ENCODE results near the gene FBXL16.

The FBXL16 gene

DNA sequence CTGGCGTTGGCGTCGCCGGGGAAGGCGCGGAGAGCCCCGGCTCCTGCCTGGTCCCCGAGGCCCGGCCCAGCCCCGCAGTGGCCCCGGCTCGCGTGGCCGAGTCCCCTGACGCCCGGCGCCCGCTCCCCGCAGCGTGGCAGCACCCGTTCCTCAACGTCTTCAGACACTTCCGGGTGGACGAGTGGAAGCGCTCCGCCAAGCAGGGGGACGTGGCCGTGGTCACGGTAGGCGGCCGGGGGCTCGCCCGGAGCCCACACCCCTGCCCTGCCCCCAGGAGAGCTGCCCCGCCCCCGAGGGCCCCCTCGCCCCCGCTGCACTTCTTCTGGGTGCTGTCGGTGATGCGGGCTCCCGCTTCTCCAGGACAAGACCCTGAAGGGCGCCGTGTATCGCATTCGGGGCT, 56.0 kb downstream of the FBXL16 start:
- Histone ChIP-seq H3K4me1 (ENCODE audit: low read length) (peaks cover 12% of the 10 kb centered on the region), H3K9me3 (ENCODE audit: insufficient read depth, low read length) (no peaks in the 10 kb centered on the region), H3K27ac (ENCODE audit: low read length) (peak overlapping the region; percentile 17; the same call in 1 of the 2 replicates), H3K9ac (ENCODE audit: low read length) (peak overlapping the region; percentile 79), H3K4me3 (ENCODE audit: low read length) (peak overlapping the region; percentile 82), H4K20me1 (ENCODE audit: insufficient read depth, low read length) (peaks cover 7% of the 10 kb centered on the region; the same call in 1 of the 2 replicates), H3K4me2 (ENCODE audit: low read length) (peak overlapping the region; percentile 96), H3K36me3 (replicated peaks; ENCODE audit: low read depth, low read length) (no peaks in the 10 kb centered on the region), H3K27me3 (ENCODE audit: low read depth, low read length) (no peaks in the 10 kb centered on the region), H2AFZ (ENCODE audit: low read depth, low read length) (no peak overlapping the region), H3K79me2 (ENCODE audit: low read length) (peaks cover 29% of the 10 kb centered on the region)
- TF ChIP-seq, protein P1, sequence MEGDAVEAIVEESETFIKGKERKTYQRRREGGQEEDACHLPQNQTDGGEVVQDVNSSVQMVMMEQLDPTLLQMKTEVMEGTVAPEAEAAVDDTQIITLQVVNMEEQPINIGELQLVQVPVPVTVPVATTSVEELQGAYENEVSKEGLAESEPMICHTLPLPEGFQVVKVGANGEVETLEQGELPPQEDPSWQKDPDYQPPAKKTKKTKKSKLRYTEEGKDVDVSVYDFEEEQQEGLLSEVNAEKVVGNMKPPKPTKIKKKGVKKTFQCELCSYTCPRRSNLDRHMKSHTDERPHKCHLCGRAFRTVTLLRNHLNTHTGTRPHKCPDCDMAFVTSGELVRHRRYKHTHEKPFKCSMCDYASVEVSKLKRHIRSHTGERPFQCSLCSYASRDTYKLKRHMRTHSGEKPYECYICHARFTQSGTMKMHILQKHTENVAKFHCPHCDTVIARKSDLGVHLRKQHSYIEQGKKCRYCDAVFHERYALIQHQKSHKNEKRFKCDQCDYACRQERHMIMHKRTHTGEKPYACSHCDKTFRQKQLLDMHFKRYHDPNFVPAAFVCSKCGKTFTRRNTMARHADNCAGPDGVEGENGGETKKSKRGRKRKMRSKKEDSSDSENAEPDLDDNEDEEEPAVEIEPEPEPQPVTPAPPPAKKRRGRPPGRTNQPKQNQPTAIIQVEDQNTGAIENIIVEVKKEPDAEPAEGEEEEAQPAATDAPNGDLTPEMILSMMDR (IDR thresholded peaks at IDR 0.05; ENCODE audit: low read depth, low read length), result no peak
- no peak for TF ChIP-seq EZH2phosphoT487 (IDR thresholded peaks at IDR 0.05; ENCODE audit: low read depth)

DNA sequence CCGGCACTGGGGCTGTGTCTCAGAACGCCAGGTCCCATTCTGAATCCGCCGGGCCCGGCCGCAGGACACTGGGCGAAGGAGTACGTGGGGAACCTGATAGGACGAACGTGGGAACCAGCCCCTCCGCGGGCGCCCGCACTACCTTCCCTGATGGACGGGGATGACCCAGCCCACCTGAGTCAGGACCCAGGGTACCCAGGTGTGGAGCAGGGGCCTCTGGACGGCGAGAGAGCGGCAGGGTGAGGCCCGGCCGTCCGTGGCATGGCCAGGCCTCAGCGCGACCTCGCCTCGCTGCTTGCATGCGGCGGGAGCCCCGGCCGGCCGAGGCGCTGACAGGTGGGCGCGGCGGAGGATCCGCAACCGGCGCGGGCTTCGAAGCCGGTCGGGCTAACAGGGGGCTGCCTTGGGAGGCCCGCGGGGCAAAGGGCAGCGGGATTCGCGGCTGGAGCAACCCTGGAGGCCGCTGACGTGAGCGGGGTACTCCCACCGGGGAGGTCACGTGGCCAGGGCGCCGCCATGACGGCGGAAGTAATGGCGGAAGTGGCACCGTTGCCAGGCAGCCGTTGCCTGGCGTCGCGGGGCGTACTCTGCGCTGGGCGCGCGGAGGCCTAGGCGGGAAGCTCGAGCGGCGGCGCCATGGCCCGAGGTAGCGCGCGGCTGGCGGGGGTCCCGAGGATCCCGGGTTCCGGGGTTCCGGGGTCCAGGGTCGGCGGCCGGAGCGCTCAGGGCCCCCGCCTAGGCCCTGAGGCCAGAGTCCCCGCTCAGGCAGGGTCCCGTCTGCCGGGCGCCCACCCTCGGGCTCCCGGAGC, 56.6 kb downstream of the FBXL16 start, which contains the start of gene WDR90:
Gene WDR90, plus strand, starts transcription at position 585 of the 809 bp plus-strand sequence. Its CDS starts 52 bp downstream, at position 637.
- Histone ChIP-seq H4K20me1 (ENCODE audit: insufficient read depth, low read length) (peaks cover 7% of the 10 kb centered on the region; the same call in 1 of the 2 replicates), H2AFZ (ENCODE audit: low read depth, low read length) (no peak within 1 kb of the TSS; the same call in 1 of the 2 replicates), H3K36me3 (replicated peaks; ENCODE audit: low read depth, low read length) (no peaks in the 10 kb centered on the region), H3K79me2 (ENCODE audit: low read length) (peaks cover 33% of the 10 kb centered on the region), H3K4me3 (ENCODE audit: low read length) (peak within 1 kb of the TSS; percentile 82), H3K27me3 (ENCODE audit: low read depth, low read length) (no peaks in the 10 kb centered on the region), H3K27ac (ENCODE audit: low read length) (peak within 1 kb of the TSS; percentile 73), H3K4me1 (ENCODE audit: low read length) (peaks cover 12% of the 10 kb centered on the region), H3K9ac (ENCODE audit: low read length) (peak within 1 kb of the TSS; percentile 79), H3K4me2 (ENCODE audit: low read length) (peak within 1 kb of the TSS; percentile 96), H3K9me3 (ENCODE audit: insufficient read depth, low read length) (no peaks in the 10 kb centered on the region)
- TF ChIP-seq, protein P1 (IDR thresholded peaks at IDR 0.05; ENCODE audit: low read depth, low read length), result no peak
- TF ChIP-seq EZH2phosphoT487 (IDR thresholded peaks at IDR 0.05; ENCODE audit: low read depth), result no peak

DNA sequence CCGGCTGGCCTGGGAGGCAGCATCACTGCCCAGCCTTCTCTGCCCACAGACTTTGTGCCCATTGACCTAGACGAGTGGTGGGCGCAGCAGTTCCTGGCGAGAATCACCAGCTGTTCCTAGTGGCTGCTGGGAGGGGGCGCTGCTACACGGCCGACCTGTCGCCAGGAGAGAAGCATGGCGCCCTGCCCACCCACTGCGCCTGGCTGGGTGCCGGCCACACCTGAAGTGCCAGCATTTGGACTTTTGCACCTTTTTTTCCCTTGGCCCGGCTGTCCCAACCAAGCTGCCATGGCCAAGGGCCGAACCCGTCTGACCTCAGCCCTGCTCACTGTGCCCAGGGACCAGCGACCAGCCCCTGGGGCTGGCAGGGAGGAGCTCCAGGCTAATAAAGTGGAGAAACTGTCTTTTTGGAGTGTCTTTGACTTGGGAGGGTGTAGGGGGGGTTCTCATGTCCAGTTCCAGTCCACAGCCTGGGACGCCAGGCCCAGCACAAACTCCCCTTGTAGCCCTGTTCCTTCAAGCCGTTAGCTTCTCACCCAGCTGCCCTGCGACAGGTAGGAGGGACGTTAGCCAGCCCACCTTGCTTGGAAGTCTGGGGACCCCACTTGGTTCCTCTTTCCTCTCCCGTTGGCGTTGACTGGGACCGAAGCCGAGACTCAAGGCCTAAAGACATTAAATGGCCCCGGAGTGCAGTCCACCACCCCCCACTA, 57.4 kb downstream of the FBXL16 start:
- TF ChIP-seq EZH2phosphoT487 (IDR thresholded peaks at IDR 0.05; ENCODE audit: low read depth), result no peak
- TF ChIP-seq, protein P1 (IDR thresholded peaks at IDR 0.05; ENCODE audit: low read depth, low read length), result peak; percentile 73
- Histone ChIP-seq H3K4me3 (ENCODE audit: low read length) (peak overlapping the region; percentile 82), H3K79me2 (ENCODE audit: low read length) (peaks cover 41% of the 10 kb centered on the region), H3K27ac (ENCODE audit: low read length) (peak overlapping the region; percentile 73), H3K27me3 (ENCODE audit: low read depth, low read length) (no peaks in the 10 kb centered on the region), H2AFZ (ENCODE audit: low read depth, low read length) (no peak overlapping the region), H3K36me3 (replicated peaks; ENCODE audit: low read depth, low read length) (no peaks in the 10 kb centered on the region), H3K4me1 (ENCODE audit: low read length) (peaks cover 13% of the 10 kb centered on the region), H4K20me1 (ENCODE audit: insufficient read depth, low read length) (peaks cover 7% of the 10 kb centered on the region; the same call in 1 of the 2 replicates), H3K9ac (ENCODE audit: low read length) (peak overlapping the region; percentile 79), H3K9me3 (ENCODE audit: insufficient read depth, low read length) (no peaks in the 10 kb centered on the region), H3K4me2 (ENCODE audit: low read length) (peak overlapping the region; percentile 96)
